Smooth muscle cell (in vitro differentiated cells): Measurements from ENCODE around the gene SLC29A3. TPM values are rescaled to one million over a fixed set of nuclear protein-coding genes. Genes with fewer than 3 reads are reported as not detected.

Source experiments
- DNase-seq: peaks from one replicate; lab custom pipeline; 2025; ENCODE audit not compliant: unreplicated experiment; lab: John Stamatoyannopoulos, UW
- H2AFZ ChIP-seq: fragments of 200-600 bp; sonication (generic); 2 replicates; pipeline ENCODE4 v1.6.0; 2016; ENCODE audit warnings: antibody characterized with exemption, low read depth, mild to moderate bottlenecking
- H3F3A ChIP-seq: fragments of 200-600 bp; sonication (generic); 2 replicates; pipeline ENCODE4 v1.6.0; 2017; ENCODE audit warnings: antibody characterized with exemption, low read depth
- H3K27ac ChIP-seq: fragments of 200-600 bp; sonication (generic); 2 replicates; pipeline ENCODE4 v1.5.1; 2016; ENCODE audit warnings: low read depth, mild to moderate bottlenecking
- H3K27me3 ChIP-seq: fragments of 200-600 bp; sonication (generic); 2 replicates; pipeline ENCODE4 v1.6.1; 2016; ENCODE audit warnings: low read depth, mild to moderate bottlenecking
- H3K36me3 ChIP-seq: fragments of 200-600 bp; sonication (generic); 2 replicates; pipeline ENCODE4 v1.5.1; 2016; ENCODE audit warnings: low read depth
- H3K4me1 ChIP-seq: fragments of 200-600 bp; sonication (generic); 2 replicates; pipeline ENCODE4 v1.5.1; 2016; ENCODE audit warnings: low read depth
- H3K4me2 ChIP-seq: fragments of 200-600 bp; sonication (generic); 2 replicates; pipeline ENCODE4 v1.6.0; 2016; ENCODE audit warnings: mild to moderate bottlenecking
- H3K4me3 ChIP-seq: fragments of 200-600 bp; sonication (generic); 2 replicates; pipeline ENCODE4 v1.5.1; 2016; ENCODE audit warnings: mild to moderate bottlenecking
- H3K79me2 ChIP-seq: fragments of 200-600 bp; sonication (generic); 2 replicates; pipeline ENCODE4 v1.6.0; 2016; ENCODE audit warnings: low read depth, mild to moderate bottlenecking
- H3K9ac ChIP-seq: fragments of 200-600 bp; sonication (generic); 2 replicates; pipeline ENCODE4 v1.6.0; 2016; ENCODE audit warnings: low read depth
- H3K9me3 ChIP-seq: fragments of 200-600 bp; sonication (generic); replicated peaks from 2 replicates; pipeline ENCODE4 v1.5.1; 2016; ENCODE audit warnings: low read depth
- H4K20me1 ChIP-seq: fragments of 200-600 bp; sonication (generic); 2 replicates; pipeline ENCODE4 v1.6.0; 2016; ENCODE audit warnings: low read depth
- WGBS: methylation state at CpG from one replicate; pipeline ENCODE4 v1.1.7; 2016; ENCODE audit warnings: low lambda C conversion rate; 5-methylcytosine and 5-hydroxymethylcytosine counted together
- polyA plus RNA-seq: library from polyadenylated mRNA; unstranded; fragments of >200 nt; fragmentation: Nextera tagmentation; extraction: Ambion mirVana; gene quantifications from 2 replicates; pipeline ENCODE4 v1.2.1, GENCODE V29; 2016
- total RNA-seq: library from RNA; depleted of rRNA; stranded (reverse); fragments of >200 nt; gene quantifications from 2 replicates; pipeline ENCODE4 v1.2.3, GENCODE V29; 2014
- TF ChIP-seq, protein P1 (sequence below): fragments of 200-600 bp; sonication (generic); IDR thresholded peaks from 2 replicates; pipeline ENCODE4 v1.5.1; 2017; ENCODE audit warnings: borderline replicate concordance, mild to moderate bottlenecking, antibody characterized with exemption; ENCODE audit not compliant: insufficient read depth, poor library complexity, severe bottlenecking

The SLC29A3 gene
- total and polyA plus RNA-seq, 2 experiments from 2014 or later = 2.9 to 4.8 TPM

DNA sequence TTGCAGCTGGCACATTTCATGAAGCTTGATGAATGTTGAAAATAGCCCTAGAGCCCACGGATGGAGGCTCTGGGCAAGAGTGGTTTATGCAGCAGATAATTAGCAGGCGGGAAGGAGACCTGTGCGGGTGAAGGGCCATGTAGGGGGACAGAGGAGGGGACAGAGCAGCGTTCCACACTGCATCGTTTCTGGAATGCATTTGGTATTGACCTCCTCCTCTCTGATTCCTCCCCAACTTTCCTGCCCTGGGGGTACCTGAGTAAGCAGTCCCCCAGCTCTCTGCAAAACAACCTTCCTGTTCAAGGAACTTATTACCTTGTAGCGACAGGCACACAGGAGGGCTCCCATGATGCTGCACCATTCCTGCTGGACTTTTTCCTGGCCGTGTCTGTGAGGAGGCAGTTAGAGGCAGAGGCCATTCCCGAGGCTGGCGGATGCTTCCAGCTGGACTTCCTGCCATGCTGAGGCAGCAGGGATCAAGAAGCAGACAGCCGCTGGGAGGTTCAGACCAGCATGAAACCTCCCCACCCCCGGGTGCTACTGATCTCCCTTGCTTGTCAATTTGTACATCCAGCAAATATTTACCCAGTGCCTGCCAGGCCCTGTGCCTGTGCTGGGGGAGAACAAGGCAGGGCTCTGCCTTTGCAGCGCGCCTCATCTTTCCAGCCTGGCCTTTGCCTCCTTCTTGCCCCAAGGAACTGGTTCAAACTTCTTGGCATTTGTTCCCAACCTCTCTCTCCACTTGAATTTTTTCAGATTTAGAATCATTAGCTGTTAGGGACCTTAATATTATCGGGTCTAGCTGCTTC is 28.7 kb downstream of the SLC29A3 start:
- no peaks in the 10 kb centered on the region for H3K27me3 ChIP-seq
- DNase-seq = no peak
- no peak overlapping the region for H3K4me3 ChIP-seq
- no peaks in the 10 kb centered on the region for H3F3A ChIP-seq
- H3K9me3 ChIP-seq = no peaks in the 10 kb centered on the region
- no peak overlapping the region for H3K4me2 ChIP-seq
- no peaks in the 10 kb centered on the region for H3K79me2 ChIP-seq
- H3K27ac ChIP-seq = no peak overlapping the region
- no peak overlapping the region for H2AFZ ChIP-seq
- TF ChIP-seq, protein P1, sequence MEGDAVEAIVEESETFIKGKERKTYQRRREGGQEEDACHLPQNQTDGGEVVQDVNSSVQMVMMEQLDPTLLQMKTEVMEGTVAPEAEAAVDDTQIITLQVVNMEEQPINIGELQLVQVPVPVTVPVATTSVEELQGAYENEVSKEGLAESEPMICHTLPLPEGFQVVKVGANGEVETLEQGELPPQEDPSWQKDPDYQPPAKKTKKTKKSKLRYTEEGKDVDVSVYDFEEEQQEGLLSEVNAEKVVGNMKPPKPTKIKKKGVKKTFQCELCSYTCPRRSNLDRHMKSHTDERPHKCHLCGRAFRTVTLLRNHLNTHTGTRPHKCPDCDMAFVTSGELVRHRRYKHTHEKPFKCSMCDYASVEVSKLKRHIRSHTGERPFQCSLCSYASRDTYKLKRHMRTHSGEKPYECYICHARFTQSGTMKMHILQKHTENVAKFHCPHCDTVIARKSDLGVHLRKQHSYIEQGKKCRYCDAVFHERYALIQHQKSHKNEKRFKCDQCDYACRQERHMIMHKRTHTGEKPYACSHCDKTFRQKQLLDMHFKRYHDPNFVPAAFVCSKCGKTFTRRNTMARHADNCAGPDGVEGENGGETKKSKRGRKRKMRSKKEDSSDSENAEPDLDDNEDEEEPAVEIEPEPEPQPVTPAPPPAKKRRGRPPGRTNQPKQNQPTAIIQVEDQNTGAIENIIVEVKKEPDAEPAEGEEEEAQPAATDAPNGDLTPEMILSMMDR = no peak
- WGBS = 84% methylated on average over 14 of the region's 14 CpGs
- H3K9ac ChIP-seq = no peak overlapping the region
- H3K4me1 ChIP-seq = no peaks in the 10 kb centered on the region
- H4K20me1 ChIP-seq = no peaks in the 10 kb centered on the region
- no peaks in the 10 kb centered on the region for H3K36me3 ChIP-seq

DNA sequence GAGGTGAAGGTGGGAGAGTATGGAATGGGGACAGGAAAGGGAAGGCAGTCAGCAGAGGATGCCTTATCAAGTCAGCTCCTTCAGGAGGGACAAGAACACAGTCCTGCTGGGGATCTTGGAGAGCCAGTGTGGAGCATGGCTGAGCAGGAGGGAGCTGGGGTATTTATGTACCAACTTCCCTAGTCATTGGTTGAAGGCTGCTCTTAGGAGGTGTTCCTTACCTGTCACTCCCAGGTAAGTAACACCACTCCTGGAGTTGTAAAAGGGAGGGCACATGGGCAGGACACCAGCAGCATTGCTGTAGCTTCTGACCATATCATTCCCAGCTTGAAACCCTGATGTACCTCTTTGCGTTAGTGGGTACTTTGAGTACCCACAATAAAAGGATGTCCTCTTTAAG is 29.8 kb downstream of the SLC29A3 start:
- TF ChIP-seq, protein P1 = no peak
- Histone ChIP-seq H3K79me2 (no peaks in the 10 kb centered on the region), H3K4me3 (no peak overlapping the region), H3K4me1 (no peaks in the 10 kb centered on the region), H3K36me3 (no peaks in the 10 kb centered on the region), H4K20me1 (no peaks in the 10 kb centered on the region), H3K9ac (no peak overlapping the region), H3K4me2 (no peak overlapping the region), H3K27ac (no peak overlapping the region), H3K27me3 (no peaks in the 10 kb centered on the region), H2AFZ (no peak overlapping the region), H3F3A (no peaks in the 10 kb centered on the region), H3K9me3 (no peaks in the 10 kb centered on the region)
- WGBS = 95% methylated on average over 1 of the region's 1 CpG
- DNase-seq = no peak

DNA sequence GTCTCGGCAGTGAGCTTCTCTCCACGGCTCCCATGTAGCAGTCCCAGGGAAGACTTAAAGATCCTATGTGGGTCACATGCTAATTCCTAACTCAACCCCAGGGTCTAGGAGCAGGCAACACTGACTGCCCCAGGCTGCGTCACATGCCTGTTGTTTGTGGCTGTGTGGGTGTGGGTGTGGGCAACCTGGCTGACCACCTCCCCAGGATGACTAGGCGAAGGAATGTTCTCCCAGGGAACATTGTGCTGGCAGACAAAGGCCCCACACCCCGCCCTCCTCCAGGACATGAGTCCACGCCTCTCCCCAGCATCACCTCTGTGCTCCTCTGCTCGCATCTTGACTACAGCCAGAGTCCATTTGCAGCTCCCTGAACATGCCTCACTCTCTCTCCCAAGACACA is 30.3 kb downstream of the SLC29A3 start:
- WGBS = 78% methylated on average over 7 of the region's 7 CpGs
- Histone ChIP-seq H3F3A (no peaks in the 10 kb centered on the region), H3K9me3 (no peaks in the 10 kb centered on the region), H3K4me3 (no peak overlapping the region), H3K4me1 (no peaks in the 10 kb centered on the region), H2AFZ (no peak overlapping the region), H3K79me2 (no peaks in the 10 kb centered on the region), H3K9ac (no peak overlapping the region), H4K20me1 (no peaks in the 10 kb centered on the region), H3K27ac (no peak overlapping the region), H3K27me3 (no peaks in the 10 kb centered on the region), H3K36me3 (no peaks in the 10 kb centered on the region), H3K4me2 (no peak overlapping the region)
- TF ChIP-seq, protein P1 = no peak
- no peak for DNase-seq

DNA sequence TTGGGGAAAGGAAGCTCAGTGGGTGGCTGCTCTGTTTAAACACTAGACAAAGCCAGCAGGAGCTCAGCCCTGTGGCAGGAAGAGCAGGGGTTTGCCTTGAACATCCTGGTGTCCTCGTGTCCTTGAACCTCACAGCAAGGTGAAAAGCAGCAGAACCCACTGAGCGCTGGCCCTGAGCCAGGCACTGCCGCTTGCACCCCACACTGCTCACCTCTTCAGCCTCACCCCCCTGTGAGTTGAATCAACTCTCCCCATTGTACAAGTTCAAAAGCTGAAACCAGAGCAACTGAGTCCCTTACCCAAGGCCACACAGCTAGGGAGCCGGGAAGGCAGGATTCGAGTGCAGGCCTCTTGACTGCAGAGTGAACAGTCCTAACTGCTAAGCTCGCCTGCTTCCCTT is 32.0 kb downstream of the SLC29A3 start:
- H3K9me3 ChIP-seq = no peaks in the 10 kb centered on the region
- no peak overlapping the region for H3K27ac ChIP-seq
- no peak overlapping the region for H3K4me3 ChIP-seq
- H3K4me2 ChIP-seq = no peak overlapping the region
- no peaks in the 10 kb centered on the region for H3K27me3 ChIP-seq
- no peaks in the 10 kb centered on the region for H3F3A ChIP-seq
- H3K36me3 ChIP-seq = no peaks in the 10 kb centered on the region
- TF ChIP-seq, protein P1 = no peak
- DNase-seq = no peak
- 91% methylated on average over 6 of the region's 6 CpGs for WGBS
- H4K20me1 ChIP-seq = no peaks in the 10 kb centered on the region
- H2AFZ ChIP-seq = no peak overlapping the region
- H3K9ac ChIP-seq = no peak overlapping the region
- no peaks in the 10 kb centered on the region for H3K79me2 ChIP-seq
- no peaks in the 10 kb centered on the region for H3K4me1 ChIP-seq
